Right atrium auricular region (tissue), 2 donors: ENCODE data around the gene CTTNBP2NL. TPM values are rescaled to one million over a fixed set of nuclear protein-coding genes. Genes with fewer than 3 reads are reported as not detected.

Source experiments
- DNase-seq: peaks from one replicate; pipeline ENCODE4 v3.0.0-alpha.2; 2019; ENCODE audit warnings: low spot score
- H3K27ac ChIP-seq, 2 donors: fragments of 200-600 bp; sonication (generic); 1 replicate in 1 of 2; 2 replicates in 1 of 2; pipeline ENCODE4 v1.5.1; 2016 to 2019
- H3K27me3 ChIP-seq, 2 donors: fragments of 200-600 bp; sonication (generic); one replicate each; pipeline versions ENCODE4 v1.5.1 to v1.6.0; 2017 to 2019
- H3K36me3 ChIP-seq: fragments of 200-600 bp; sonication (generic); one replicate; pipeline ENCODE4 v1.5.1; 2016
- H3K4me1 ChIP-seq, 2 donors: fragments of 200-600 bp; sonication (generic); one replicate each; pipeline versions ENCODE4 v1.5.1 to v1.6.0; 2017 to 2019
- H3K4me3 ChIP-seq, 2 donors: fragments of 200-600 bp; sonication (generic); 1 replicate in 1 of 2; 2 replicates in 1 of 2; pipeline ENCODE4 v1.5.1; 2017 to 2019; ENCODE audit warnings: mild to moderate bottlenecking in 1 of 2, moderate library complexity in 1 of 2
- H3K9me3 ChIP-seq, 2 donors: fragments of 200-600 bp; sonication (generic); one replicate each; pipeline ENCODE4 v1.5.1; 2019
- total RNA-seq, 2 donors: library from RNA; depleted of rRNA; stranded (reverse); fragments of >200 nt; gene quantifications; one replicate each; pipeline ENCODE4 v1.1.0, GENCODE V29; 2016
- TF ChIP-seq, protein P1 (sequence below), 2 donors: fragments of 200-600 bp; sonication (generic); IDR thresholded peaks; one replicate each; pipeline ENCODE4 v1.5.1; 2019; ENCODE audit warnings: antibody characterized with exemption in 2 of 2

The CTTNBP2NL gene
- total RNA-seq, 2 donors from 2014 or later = 10.2 to 13.4 TPM

DNA sequence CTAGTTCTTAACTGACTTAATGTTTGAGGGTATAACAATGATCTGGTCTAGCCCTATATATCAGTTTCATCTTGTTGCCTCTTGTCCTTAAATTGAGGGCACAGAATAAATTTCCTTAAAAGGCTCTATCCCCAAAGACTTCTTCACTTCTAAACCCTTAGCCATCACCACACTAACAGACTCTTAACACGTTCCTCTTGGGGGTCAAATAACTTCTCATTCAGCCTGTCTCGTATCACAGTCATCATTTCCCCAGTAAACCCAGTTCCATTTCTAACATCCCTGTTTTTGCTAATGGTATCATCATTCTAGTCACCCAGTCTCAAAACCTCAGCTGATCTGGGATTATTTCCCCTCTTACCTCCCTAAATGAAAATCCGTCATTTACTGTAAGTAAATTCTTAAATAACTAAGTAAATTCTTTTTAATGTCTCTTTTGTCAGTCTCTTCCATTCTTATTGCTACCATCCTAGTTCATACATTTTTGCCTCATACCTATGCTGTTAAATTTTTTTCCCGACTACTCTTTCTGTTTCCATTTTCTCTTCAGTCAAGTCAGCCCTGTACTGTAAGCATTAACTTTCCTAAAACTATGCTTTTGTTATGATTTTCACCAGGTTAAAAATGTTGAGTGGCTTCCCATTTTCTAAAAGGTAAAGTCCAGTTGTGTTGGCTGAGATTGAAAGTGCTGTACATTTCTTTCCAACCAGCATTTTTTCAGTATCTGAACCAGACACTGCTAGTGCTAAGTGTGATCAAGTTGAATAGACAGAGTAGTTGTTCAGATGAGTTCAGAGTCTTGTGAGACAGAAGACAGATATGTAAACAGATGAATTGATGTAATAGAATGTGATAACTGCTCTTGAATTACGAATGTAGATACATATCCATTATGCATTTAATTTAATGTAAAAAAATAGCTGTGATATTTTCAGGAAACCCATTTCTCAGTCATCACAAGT, 6.9 kb downstream of the CTTNBP2NL start:
- TF ChIP-seq, protein P1, sequence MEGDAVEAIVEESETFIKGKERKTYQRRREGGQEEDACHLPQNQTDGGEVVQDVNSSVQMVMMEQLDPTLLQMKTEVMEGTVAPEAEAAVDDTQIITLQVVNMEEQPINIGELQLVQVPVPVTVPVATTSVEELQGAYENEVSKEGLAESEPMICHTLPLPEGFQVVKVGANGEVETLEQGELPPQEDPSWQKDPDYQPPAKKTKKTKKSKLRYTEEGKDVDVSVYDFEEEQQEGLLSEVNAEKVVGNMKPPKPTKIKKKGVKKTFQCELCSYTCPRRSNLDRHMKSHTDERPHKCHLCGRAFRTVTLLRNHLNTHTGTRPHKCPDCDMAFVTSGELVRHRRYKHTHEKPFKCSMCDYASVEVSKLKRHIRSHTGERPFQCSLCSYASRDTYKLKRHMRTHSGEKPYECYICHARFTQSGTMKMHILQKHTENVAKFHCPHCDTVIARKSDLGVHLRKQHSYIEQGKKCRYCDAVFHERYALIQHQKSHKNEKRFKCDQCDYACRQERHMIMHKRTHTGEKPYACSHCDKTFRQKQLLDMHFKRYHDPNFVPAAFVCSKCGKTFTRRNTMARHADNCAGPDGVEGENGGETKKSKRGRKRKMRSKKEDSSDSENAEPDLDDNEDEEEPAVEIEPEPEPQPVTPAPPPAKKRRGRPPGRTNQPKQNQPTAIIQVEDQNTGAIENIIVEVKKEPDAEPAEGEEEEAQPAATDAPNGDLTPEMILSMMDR (IDR thresholded peaks at IDR 0.05) = no peak
- Histone ChIP-seq H3K9me3 (no peaks in the 10 kb centered on the region), H3K27me3 (no peaks in the 10 kb centered on the region), H3K4me1 (peaks cover 0 to 18% of the 10 kb centered on the region in 2 donors), H3K4me3 (no peak overlapping the region), H3K27ac (no peak overlapping the region), H3K36me3 (no peaks in the 10 kb centered on the region)
- DNase-seq = no peak

DNA sequence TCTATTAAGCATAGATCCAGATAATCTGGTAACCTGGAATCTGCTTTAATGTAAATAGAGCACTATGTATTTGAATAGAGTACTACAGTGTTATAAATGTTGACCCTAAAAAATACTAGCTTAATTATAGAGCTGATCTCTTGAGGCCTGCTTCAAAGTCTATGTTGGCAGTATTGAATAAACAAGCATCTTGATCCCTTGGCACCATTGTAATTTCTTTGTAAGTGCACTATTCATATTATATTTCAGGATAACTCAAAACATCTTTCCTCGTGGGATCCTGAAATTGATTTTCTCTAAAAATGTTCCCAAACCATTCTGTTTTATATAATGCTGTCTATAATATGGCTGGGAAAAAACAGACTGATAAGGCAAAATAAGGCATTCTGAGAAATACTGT, 10.8 kb downstream of the CTTNBP2NL start:
- Histone ChIP-seq H3K4me1 (peaks cover 0 to 18% of the 10 kb centered on the region in 2 donors), H3K27me3 (no peaks in the 10 kb centered on the region), H3K9me3 (no peaks in the 10 kb centered on the region), H3K4me3 (no peak overlapping the region), H3K36me3 (no peaks in the 10 kb centered on the region), H3K27ac (no peak overlapping the region)
- no peak for DNase-seq
- TF ChIP-seq, protein P1 (IDR thresholded peaks at IDR 0.05) = no peak

DNA sequence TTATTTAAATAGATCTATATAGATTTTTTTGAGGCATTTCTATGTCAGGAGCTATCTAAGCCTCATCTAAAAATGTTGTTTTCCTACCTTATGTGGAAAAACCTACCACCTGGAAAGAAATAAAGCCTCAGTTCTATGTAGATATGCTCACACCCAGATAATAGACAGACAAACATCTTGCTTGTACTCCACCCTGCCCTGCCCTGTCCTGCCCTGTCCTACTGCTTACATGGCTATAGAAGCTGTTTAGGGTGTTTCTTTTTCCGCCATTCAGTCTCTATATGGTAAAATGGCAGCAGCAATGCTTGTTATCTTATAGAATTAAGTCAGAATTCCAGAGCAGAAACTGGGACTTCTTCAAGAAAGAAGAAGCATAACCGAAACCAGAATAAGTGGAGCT, 13.4 kb downstream of the CTTNBP2NL start:
- no peak overlapping the region for H3K4me3 ChIP-seq
- TF ChIP-seq, protein P1 (IDR thresholded peaks at IDR 0.05) = no peak
- peaks cover 6% of the 10 kb centered on the region for H3K36me3 ChIP-seq
- no peak overlapping the region for H3K27ac ChIP-seq
- DNase-seq = no peak
- no peaks in the 10 kb centered on the region for H3K9me3 ChIP-seq
- no peaks in the 10 kb centered on the region for H3K27me3 ChIP-seq
- H3K4me1 ChIP-seq = peaks cover 0 to 6% of the 10 kb centered on the region in 2 donors

DNA sequence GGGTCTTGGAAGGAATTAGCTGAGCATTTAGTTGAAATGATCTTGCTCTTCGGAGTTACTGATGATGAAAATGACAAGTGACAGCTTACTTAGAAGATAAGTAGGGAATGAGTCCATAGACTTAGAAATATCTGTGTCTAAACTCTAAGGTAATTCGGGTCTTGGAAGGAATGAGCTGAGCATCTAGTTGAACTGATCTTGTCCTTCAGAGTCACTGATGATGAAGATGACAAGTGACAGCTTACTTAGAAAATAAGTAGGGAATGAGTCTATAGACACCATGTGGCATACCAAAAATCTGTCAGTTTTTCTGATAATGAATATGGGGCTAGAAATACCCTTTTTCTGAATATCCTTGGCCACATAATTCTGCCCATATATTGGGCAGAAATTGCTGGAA, 14.7 kb downstream of the CTTNBP2NL start:
- no peak overlapping the region for H3K4me3 ChIP-seq

DNA sequence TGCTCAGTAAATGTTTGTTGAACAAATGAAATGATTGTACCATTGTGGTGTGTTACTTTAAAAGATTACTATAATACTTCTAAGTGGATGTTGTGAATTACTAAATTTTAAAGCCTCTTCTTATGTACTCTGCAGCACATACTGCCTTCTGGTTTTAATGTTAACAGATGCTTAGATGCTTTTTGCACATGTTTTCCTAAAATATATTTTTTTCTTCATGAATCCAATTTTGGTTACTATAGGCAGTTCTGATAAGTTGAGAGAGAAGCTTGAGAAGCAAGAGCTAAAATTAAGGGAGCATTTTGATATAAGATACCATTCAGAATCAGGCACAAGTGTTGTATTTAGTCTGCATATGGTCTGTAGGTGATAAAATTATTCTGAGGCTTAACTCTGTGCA, 21.3 kb downstream of the CTTNBP2NL start:
- Histone ChIP-seq H3K9me3 (no peaks in the 10 kb centered on the region), H3K4me3 (no peak overlapping the region), H3K36me3 (peaks cover 17% of the 10 kb centered on the region), H3K27ac (no peak overlapping the region), H3K4me1 (no peaks in the 10 kb centered on the region), H3K27me3 (no peaks in the 10 kb centered on the region)
- no peak for DNase-seq
- TF ChIP-seq, protein P1 (IDR thresholded peaks at IDR 0.05) = no peak

More for the DNA sequence above, 14.7 kb downstream of the CTTNBP2NL start:
- H3K4me1 ChIP-seq = peaks cover 0 to 5% of the 10 kb centered on the region in 2 donors
- H3K27ac ChIP-seq = no peak overlapping the region
- peaks cover 6% of the 10 kb centered on the region for H3K36me3 ChIP-seq
- TF ChIP-seq, protein P1 (IDR thresholded peaks at IDR 0.05) = no peak
- no peaks in the 10 kb centered on the region for H3K27me3 ChIP-seq
- no peak for DNase-seq
- H3K9me3 ChIP-seq = no peaks in the 10 kb centered on the region
